Vagina (tissue), 2 donors: Measurements from ENCODE around the gene SMG1. TPM values are rescaled to one million over a fixed set of nuclear protein-coding genes. Genes with fewer than 3 reads are reported as not detected.

Source experiments
- DNase-seq, 2 donors: peaks; one replicate each; pipeline ENCODE4 v3.0.0-alpha.2; 2017; ENCODE audit errors: extremely low spot score in 2 of 2
- H3K27ac ChIP-seq: fragments of 200-600 bp; sonication (generic); one replicate; pipeline ENCODE4 v1.5.1; 2019
- H3K27me3 ChIP-seq: fragments of 200-600 bp; sonication (generic); one replicate; pipeline ENCODE4 v1.5.1; 2019
- H3K36me3 ChIP-seq, 2 donors: fragments of 200-600 bp; sonication (generic); one replicate each; pipeline ENCODE4 v1.5.1; 2017 to 2019
- H3K4me1 ChIP-seq: fragments of 200-600 bp; sonication (generic); one replicate; pipeline ENCODE4 v1.5.1; 2019
- H3K4me3 ChIP-seq, 2 donors: fragments of 200-600 bp; sonication (generic); 1 replicate in 1 of 2; 2 replicates in 1 of 2; pipeline ENCODE4 v1.5.1; 2016 to 2019
- H3K9me3 ChIP-seq: fragments of 200-600 bp; sonication (generic); one replicate; pipeline ENCODE4 v1.5.1; 2019
- CTCF ChIP-seq, 3 experiments: fragments of 450-650 bp in 2 of 3; fragments of 200-600 bp in 1 of 3; sonication (generic) in 1 of 3; IDR thresholded peaks; one replicate each; pipeline ENCODE4 v1.5.1; 2017 to 2019; ENCODE audit warnings: antibody characterized with exemption in 3 of 3, mild to moderate bottlenecking in 2 of 3, moderate library complexity in 2 of 3
- POLR2A ChIP-seq, 2 donors: fragments of 450-650 bp; IDR thresholded peaks; one replicate each; pipeline ENCODE4 v1.6.1; 2017; ENCODE audit warnings: antibody characterized with exemption in 2 of 2, mild to moderate bottlenecking in 2 of 2, moderate library complexity in 2 of 2
- POLR2AphosphoS5 ChIP-seq, 2 donors: sonication (generic); formaldehyde crosslinking; IDR thresholded peaks; one replicate each; pipeline ENCODE4 v1.9.0; 2017; ENCODE audit warnings: antibody characterized with exemption in 2 of 2, mild to moderate bottlenecking in 2 of 2, low read depth in 1 of 2; ENCODE audit not compliant: insufficient read depth in 1 of 2
- intact Hi-C: fragments of 100-400 bp; cut with DNase I; formaldehyde crosslinking; loops from one replicate; pipeline ENCODE4 v1.15.1; 2023
- total RNA-seq: library from RNA; depleted of rRNA; stranded (reverse); fragments of >200 nt; gene quantifications from one replicate; pipeline ENCODE4 v1.2.3, GENCODE V29; 2016

The SMG1 gene
- total RNA-seq, 1 donor from 2014 or later: 106 TPM

- TF ChIP-seq POLR2A (IDR thresholded peaks at IDR 0.05): no peak
- TF ChIP-seq CTCF (IDR thresholded peaks at IDR 0.05): no peak
- no peak for TF ChIP-seq POLR2AphosphoS5 (IDR thresholded peaks at IDR 0.05; ENCODE audit: insufficient read depth in 1 of 2, low read depth in 1 of 2)
- peaks cover 11 to 73% of the 10 kb centered on the region in 2 donors for H3K36me3 ChIP-seq
- H3K27ac ChIP-seq: no peak overlapping the region
- no peak for DNase-seq
- no peak overlapping the region for H3K4me3 ChIP-seq
- intact Hi-C loops: no loop called here
- no peaks in the 10 kb centered on the region for H3K4me1 ChIP-seq
- no peaks in the 10 kb centered on the region for H3K9me3 ChIP-seq
- H3K27me3 ChIP-seq: no peaks in the 10 kb centered on the region
These were observed 114.3 kb downstream of the SMG1 start for GRCh38 chr16:18811925-18812324.

- no peak for DNase-seq
- H3K27ac ChIP-seq: no peak overlapping the region
- H3K27me3 ChIP-seq: no peaks in the 10 kb centered on the region
- intact Hi-C loops: loop anchor here (10.0 kb wide), 1 partner anchor 146 kb away; no protein-coding TSS in a partner anchor
- H3K36me3 ChIP-seq: peaks cover 11 to 49% of the 10 kb centered on the region in 2 donors
- H3K4me1 ChIP-seq: peaks cover 1% of the 10 kb centered on the region
- H3K9me3 ChIP-seq: no peaks in the 10 kb centered on the region
- H3K4me3 ChIP-seq: no peak overlapping the region
- TF ChIP-seq POLR2AphosphoS5 (IDR thresholded peaks at IDR 0.05; ENCODE audit: insufficient read depth in 1 of 2, low read depth in 1 of 2) (no peak), POLR2A (IDR thresholded peaks at IDR 0.05) (no peak), CTCF (IDR thresholded peaks at IDR 0.05) (no peak)
These were observed 117.0 kb downstream of the SMG1 start for GRCh38 chr16:18809165-18809564.

DNA sequence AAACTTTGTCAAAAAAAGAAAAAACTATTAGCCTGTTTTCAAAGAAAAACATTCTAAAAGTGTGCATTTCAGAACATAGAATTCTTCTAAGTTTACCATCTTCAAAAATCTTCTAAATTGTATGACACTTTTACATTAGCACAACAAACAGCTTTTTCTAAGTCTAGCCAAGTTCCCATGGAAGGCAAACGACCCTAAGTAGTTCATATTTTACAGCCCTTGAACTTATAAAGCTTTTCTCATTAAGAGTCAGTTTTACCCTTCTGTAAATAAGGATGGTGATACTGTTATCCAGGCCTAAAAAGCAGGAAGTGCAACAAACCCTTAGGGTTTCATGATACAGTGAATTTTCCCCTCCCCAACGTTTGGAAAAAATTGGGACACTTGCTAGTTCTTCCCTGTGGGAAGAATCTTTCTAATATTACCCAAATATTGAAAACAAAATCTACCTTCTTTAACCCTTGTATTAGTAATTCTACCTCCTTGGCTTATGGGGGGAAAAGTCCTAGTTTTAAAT, 120.9 kb downstream of the SMG1 start:
- H3K4me3 ChIP-seq: no peak overlapping the region
- no peaks in the 10 kb centered on the region for H3K27me3 ChIP-seq
- intact Hi-C loops: loop anchor here (10.0 kb wide), 1 partner anchor 149 kb away; no protein-coding TSS in a partner anchor
- DNase-seq: no peak
- H3K27ac ChIP-seq: no peak overlapping the region
- peaks cover 20% of the 10 kb centered on the region for H3K4me1 ChIP-seq
- H3K9me3 ChIP-seq: no peaks in the 10 kb centered on the region
- H3K36me3 ChIP-seq: peaks cover 11 to 26% of the 10 kb centered on the region in 2 donors
- TF ChIP-seq POLR2A (IDR thresholded peaks at IDR 0.05) (no peak), CTCF (IDR thresholded peaks at IDR 0.05) (no peak), POLR2AphosphoS5 (IDR thresholded peaks at IDR 0.05; ENCODE audit: insufficient read depth in 1 of 2, low read depth in 1 of 2) (no peak)

- Histone ChIP-seq H3K4me1 (peaks cover 28% of the 10 kb centered on the region), H3K4me3 (no peak overlapping the region), H3K27ac (peak overlapping the region; percentile 4), H3K9me3 (no peaks in the 10 kb centered on the region), H3K36me3 (peaks cover 9 to 20% of the 10 kb centered on the region in 2 donors), H3K27me3 (no peaks in the 10 kb centered on the region)
- TF ChIP-seq POLR2A (IDR thresholded peaks at IDR 0.05) (no peak), CTCF (IDR thresholded peaks at IDR 0.05) (no peak), POLR2AphosphoS5 (IDR thresholded peaks at IDR 0.05; ENCODE audit: insufficient read depth in 1 of 2, low read depth in 1 of 2) (no peak)
- intact Hi-C loops: loop anchor here (10.0 kb wide), 1 partner anchor 150 kb away; no protein-coding TSS in a partner anchor
- DNase-seq: no peak
These were observed 121.7 kb downstream of the SMG1 start for GRCh38 chr16:18804540-18804939.
